Amniotic stem cell (primary cell): ENCODE measurements around the gene TCN2.
"Not testable (repeated sequence)": the region's sequence is repeated elsewhere in the genome, so short reads cannot be mapped to it uniquely, and the experiment has no call there.

Experiments
- DNase-seq: peaks from one replicate; lab custom pipeline; 2025; lab: John Stamatoyannopoulos, UW

TCN2 gene

DNA sequence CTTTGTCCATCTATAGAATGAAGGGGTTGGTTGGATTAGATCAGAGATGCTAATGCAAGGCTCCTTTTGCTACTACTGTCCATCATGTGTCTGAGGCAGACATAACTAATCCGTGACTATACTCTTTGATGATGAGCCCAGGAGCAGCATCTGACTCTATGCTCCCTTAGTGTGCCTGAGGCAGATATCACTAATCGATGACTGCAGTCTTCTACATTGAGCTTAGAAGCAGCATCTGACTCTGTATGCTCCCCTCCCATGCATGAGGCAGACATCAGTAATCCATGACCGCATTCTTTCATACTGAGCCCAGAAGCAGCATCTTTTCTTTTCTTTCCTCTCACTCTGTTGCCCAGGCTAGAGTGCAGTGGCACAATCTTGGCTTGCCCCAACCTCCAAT, 4.2 kb downstream of the TCN2 start:
- no peak for DNase-seq

DNA sequence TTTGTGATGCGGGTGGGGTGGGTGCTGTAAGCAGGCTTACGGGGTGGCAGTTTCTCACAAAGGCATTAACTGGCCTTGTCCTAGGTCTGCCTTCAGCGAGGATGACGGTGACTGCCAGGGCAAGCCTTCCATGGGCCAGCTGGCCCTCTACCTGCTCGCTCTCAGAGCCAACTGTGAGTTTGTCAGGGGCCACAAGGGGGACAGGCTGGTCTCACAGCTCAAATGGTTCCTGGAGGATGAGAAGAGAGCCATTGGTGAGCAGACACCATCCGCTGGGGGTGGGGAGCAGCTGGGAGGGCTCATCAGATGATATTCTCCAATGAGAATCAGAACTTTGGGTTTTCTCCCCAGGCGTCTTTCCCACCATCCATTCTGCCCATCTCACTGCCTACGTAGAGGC, 5.8 kb downstream of the TCN2 start:
- DNase-seq: no peak

DNA sequence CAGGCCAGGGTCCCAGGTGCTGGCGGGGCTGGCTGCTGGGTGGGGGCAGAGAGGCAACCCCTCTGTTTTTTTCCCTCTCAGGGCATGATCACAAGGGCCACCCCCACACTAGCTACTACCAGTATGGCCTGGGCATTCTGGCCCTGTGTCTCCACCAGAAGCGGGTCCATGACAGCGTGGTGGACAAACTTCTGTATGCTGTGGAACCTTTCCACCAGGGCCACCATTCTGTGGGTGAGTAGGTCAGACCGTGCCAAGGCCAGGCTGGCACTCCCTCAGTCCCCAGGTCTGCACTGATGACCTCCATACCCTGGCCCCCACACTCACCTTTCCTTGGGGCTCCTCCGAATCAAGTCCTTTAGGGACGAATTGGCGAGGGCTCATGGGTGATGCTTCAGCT, 7.3 kb downstream of the TCN2 start:
- DNase-seq: no peak

DNA sequence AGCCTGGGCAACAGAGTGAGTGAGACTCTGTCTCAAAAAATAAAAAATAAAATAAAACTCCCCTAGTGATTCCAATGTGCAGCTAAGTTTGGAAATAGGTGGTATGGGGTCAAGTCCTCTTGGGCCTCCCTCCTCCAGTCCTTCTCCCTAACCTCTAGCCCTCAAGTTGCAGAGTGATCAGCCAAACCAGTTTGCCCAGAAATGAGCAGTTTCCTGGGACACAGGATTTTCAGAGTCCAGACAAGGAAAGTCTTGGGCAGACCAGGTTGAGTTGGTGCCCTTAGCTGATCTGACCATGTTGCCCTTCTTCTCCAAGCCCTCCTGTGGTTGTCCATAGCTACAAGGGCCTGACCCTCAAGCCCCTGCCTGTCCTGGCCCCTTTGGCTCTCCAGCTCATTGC, 7.9 kb downstream of the TCN2 start:
- DNase-seq: no peak

DNA sequence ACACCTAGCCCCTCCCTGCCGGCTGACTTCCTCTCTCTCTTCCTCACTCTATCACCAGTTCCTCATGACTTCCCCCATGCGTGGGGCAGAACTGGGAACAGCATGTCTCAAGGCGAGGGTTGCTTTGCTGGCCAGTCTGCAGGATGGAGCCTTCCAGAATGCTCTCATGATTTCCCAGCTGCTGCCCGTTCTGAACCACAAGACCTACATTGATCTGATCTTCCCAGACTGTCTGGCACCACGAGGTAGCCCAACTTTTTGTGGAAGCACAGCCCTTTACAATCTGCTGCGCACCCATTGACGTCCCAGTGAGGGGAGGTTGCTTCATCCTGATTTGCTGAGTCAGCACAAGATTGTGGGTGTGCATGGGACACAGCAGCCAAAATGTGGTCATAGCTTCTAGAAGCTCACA, 8.6 kb downstream of the TCN2 start:
- DNase-seq: no peak

DNA sequence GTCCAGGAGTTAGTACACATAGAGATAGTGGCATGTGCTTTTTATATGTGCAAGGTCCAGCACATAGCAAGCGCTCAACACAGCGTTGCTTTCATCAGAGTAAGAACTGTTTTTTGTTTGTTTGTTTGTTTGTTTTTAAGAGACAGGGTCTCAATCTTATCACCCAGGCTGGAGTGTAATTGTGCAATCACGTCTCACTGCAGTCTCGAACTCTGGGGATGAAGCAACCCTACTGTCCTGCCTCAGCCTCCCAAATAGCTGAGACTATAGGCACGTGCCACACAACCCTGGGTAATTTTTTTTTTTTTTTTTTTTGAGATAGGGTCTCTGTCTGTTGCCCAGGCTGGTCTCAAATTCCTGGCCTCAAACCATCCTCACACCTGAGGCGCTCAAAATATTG, 10.8 kb downstream of the TCN2 start:
- no peak for DNase-seq

DNA sequence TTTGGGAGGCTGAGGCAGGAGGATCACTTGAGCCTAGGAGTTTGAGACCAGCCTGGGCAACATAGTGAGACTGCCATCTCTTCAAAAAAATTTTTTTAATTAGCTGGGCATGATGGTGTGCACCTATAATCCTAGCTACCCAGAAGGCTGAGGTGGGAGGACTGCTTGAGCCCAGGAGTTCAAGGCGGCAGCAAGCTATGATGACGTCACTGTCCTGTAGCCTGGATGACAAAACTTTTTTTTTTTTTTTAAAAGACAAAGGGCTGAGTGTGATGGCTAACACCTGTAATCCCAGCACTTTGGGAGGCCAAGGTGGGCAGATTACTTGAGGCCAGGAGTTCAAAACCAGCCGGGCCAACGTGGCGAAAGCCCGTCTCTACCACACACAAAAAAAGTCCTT, 12.9 kb downstream of the TCN2 start:
- not testable (repeated sequence) for DNase-seq

DNA sequence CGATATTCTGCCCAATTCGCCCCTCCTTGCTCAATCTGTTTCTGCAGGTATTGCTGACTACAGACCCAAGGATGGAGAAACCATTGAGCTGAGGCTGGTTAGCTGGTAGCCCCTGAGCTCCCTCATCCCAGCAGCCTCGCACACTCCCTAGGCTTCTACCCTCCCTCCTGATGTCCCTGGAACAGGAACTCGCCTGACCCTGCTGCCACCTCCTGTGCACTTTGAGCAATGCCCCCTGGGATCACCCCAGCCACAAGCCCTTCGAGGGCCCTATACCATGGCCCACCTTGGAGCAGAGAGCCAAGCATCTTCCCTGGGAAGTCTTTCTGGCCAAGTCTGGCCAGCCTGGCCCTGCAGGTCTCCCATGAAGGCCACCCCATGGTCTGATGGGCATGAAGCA, 19.4 kb downstream of the TCN2 start:
- no peak for DNase-seq

DNA sequence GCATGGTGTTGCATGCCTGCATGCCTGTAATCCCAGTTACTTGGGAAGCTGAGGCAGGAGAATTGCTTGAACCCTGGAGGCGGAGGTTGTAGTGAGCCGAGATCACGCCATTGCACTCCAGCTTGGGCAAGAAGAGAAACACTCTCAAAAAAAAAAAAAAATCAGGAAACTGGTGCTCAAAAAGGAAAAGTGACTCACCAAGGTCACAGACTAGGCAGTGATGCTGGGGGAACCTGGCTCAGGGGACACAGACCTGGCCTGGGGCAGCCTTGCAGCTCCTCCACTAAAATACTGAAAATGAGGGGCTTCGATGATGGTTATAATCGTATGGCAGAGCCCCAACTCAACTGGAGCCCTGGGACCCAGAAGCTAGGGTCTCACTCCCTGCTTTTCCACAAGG, 20.5 kb downstream of the TCN2 start:
- DNase-seq: no peak

DNA sequence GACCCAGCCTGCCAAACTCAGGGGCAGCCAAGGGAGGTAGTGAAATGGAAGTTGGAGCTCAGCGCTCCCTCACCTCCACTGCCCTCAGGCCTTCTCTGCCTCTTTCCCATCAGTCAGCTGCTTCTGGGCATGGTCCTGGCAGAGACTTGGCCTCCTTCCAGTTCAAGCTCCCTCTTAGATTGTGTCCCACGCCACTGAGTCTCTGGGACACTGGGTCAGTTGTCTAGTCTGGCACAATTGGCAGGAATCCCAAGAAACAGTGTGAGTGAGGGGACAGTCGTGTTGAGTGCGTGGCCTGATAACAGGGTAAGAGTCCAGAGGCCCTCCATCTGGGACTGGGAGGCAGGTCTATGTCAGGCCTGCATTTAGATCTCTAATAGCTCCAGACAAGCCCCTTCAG, 21.5 kb downstream of the TCN2 start:
- DNase-seq: no peak

DNA sequence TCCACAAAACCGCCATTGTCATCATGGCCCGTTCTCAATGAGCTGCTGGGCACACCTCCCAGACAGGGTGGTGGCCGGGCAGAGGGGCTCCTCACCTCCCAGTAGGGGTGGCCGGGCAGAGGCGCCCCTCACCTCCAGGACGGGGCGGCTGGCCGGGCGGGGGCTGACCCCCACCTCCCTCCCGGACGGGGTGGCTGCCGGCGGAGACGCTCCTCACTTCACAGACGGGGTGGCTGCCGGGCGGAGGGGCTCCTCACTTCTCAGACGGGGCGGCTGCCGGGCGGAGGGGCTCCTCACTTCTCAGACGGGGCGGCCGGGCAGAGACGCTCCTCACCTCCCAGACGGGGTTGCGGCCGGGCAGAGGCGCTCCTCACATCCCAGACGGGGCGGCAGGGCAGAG, 24.5 kb downstream of the TCN2 start:
- not testable (repeated sequence) for DNase-seq

DNA sequence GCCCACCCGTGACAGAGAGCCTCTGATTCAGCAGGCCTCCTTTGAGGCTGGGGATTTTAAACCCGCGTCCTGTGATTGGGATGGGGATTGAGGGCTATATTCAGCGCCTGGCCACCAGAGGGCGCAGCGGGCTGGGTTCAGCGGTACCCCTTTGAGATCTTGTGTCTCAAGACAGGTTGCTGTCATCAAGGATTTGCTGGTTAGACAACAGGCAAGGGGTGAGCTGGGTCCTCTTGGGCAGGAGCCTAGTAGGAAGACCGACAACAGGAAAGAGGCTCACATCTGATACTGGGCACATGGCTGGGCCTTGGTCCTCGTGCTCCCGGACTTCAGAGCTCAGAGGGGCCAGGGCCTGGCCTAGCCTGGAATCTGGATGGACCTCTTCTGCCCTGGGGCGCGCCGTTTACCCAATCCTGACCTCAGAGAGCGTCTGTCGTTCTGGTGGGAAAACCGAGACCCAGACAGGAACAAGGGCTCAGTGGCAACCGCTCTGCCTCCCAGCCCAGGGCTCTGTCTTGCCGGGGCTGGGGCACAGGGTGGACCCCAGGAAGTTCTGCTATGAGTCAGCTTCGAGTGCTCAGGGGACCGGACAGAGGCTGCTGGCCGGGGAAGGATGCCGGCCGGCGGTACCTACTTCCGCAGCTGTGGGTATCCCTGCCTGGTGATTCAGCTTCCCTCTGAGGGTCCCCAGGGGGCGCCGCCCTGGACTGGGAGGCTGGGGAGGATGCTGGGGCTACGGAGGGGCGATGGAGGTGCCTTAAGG, 27.7 kb downstream of the TCN2 start:
- peak; percentile 72 for DNase-seq

DNA sequence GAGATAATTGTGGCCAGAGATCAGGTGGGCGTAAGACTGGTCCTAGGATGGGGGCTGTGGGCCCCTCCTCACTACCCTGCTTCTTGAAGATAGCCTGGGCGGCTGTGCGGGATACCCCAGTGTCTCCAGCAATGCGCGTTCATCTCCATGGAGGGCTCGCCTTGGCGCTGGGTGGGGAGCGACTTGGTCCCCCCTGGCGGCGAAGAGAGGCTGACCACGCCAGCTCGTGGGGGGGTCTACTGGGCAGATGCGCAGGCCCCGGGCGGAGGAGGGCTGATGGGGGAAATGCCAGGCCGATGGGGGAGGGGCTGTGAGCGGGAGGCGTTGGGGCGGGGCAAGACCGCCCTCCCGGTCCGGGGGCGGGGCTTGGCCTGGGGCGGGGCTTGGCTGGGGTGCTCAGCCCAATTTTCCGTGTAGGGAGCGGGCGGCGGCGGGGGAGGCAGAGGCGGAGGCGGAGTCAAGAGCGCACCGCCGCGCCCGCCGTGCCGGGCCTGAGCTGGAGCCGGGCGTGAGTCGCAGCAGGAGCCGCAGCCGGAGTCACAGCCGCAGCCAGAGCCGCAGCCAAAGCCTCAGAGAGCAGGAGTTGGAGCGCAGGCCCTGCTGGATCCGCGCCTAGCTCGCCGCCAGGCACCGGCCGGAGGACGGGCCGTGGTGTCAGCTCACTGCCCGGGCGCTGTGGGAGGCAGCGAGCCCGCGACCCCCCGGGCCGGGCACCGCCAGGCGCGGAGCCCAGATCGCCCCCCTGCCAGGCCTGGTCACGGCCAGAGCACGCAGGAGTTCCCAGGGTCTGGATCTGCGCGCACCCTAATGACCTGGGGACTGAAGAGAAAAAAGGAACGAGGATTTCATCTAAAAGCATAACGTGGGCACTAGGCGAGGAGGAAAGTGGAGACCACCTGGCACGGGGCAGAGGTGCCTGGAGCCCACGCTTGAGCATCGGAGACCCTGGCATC, 28.6 kb downstream of the TCN2 start, which contains the start of gene SLC35E4:
SLC35E4 (plus strand) TSS at position 509 of the 953 bp plus-strand sequence. CDS start 670 bp downstream, outside the sequence.
- peak; percentile 65 for DNase-seq

DNA sequence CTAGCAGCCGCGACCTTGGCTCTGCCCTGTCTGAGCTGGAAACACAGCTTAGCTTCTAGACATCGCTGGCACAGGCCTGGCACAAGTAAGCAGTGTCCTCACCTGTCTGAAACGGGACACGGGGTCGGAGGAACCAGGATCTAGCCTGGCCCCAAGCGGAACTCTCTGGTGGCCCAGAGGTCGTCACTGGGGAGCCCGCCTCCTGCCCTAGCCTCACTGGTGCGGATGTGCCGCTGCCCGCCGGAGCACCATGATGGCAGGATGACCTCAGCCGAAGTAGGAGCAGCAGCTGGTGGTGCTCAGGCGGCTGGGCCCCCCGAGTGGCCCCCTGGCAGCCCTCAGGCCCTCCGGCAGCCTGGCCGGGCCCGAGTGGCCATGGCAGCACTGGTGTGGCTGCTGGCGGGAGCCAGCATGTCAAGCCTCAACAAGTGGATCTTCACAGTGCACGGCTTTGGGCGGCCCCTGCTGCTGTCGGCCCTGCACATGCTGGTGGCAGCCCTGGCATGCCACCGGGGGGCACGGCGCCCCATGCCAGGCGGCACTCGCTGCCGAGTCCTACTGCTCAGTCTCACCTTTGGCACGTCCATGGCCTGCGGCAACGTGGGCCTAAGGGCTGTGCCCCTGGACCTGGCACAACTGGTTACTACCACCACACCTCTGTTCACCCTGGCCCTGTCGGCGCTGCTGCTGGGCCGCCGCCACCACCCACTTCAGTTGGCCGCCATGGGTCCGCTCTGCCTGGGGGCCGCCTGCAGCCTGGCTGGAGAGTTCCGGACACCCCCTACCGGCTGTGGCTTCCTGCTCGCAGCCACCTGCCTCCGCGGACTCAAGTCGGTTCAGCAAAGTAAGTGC, 29.5 kb downstream of the TCN2 start:
- DNase-seq: no peak

DNA sequence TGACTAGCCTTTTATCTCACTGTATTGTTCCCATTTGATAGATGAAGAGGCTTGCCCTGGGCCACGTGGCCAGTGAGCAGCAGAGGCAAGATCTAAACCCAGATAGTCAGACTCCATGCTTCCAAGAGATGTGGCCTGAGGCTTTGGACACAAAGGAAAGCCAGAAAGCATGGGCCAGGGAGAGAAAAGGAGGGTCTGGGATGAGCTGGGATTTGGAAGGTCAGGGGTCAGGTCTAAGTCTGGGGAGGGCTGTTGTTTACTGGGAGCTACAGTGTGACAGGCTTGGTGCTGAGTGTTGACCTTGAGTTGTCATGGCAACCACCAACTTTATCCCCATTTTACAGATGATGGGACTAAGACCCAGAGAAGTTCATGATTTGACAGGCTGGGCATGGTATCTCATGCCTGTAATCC, 30.7 kb downstream of the TCN2 start:
- no peak for DNase-seq

DNA sequence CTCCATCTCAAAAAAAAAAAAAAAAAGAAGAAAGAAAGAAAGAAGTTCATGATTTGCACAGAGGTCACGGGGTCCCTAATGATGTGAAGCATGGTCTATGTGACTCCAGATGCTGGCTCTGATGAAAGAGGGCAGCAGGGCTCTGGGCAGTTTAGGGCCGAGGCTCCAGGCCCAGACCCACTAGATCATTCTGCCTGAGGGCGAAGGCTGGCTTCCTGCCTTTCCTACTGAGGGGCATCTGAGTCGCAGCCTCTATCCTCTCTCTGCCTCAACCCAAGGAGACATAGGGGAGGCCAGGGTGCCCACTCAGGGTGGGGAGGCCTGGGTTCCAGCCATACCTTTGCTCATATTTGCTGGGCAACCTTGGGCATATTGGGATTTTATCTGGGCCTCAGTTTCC, 33.4 kb downstream of the TCN2 start:
- no peak for DNase-seq

DNA sequence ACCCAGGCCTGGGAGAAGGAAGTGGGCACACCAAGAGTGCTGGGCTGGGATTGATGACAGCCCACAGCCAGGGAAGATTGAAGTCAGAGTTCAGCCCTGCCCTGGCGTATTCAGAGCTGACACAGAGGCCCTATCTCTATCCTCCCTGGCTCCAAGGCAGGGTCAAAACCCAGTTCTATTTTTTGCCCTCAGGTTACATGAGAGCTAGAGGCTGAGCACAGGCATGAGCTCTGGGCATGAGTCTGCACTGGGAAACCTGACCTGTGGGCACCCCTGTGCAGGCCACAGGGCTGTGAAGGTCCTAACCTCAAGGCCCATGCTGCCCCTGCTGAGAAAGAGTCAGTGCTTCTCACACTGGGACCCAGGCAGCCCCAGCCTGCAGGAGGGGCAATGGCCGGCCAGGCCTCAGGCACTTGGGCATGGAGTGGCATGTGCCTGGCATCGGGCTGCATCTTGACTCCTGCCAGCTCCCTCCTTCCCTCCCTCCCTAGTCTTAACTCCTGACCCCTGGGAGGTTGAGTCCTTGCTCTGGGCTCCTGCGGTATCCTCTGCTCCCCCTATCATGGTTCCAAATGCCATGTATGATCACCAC, 34.0 kb downstream of the TCN2 start:
- DNase-seq: no peak

DNA sequence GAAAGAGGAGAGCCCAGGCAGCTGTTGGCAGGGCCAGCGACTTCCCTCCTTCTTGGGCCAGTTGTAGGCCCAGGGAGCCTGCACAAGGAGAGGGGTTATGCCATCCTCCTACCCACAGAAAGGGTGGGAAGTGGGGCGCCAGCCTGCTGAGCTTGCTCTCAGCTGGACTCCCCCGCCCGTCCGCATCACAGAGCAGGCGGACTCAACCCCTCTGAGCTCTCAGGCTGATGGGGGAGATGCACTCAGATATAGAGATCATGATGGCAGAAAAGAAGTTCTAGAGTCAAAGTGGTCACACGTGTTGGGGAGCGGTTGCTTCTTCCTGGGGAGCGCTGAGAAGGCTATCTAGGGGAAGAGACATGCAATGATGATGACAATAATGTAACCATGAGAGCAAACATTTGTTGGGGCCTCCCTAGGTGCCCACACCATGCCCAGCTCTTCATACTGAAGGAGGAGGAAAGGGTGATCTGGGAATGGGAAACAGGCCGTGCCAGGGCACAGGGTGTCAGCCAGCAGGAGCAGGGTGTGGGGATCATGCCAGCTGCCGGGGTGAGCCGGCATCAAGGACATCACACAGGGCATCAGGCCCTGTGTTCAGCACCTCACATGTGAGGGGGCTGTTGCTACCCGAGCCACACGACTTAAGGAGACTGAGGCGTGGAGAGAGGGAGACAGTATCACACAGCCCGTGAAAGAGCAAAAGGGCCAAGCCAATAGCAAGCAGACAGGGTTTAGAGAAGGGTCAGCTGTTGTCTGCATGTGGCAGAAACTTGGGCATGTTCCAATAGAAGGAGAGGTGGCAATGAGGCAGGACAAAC, 36.3 kb downstream of the TCN2 start:
- DNase-seq: no peak

DNA sequence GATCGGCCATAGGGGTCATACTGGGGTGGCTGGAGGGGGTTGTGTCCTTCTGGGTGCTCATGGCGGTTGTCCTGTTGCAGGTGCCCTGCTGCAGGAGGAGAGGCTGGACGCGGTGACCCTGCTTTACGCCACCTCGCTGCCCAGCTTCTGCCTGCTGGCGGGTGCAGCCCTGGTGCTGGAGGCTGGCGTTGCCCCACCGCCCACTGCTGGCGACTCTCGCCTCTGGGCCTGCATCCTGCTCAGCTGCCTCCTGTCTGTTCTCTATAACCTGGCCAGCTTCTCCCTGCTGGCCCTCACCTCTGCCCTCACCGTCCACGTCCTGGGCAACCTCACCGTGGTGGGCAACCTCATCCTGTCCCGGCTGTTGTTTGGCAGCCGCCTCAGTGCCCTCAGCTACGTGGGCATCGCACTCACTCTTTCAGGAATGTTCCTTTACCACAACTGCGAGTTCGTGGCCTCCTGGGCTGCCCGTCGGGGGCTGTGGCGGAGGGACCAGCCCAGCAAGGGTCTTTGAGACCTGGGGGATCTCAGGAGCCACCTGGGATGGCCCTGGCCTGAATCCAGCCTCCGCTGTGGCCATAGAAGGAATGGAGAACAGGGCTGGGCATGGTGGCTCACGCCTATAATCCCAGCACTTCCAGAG, 39.7 kb downstream of the TCN2 start:
- no peak for DNase-seq

DNA sequence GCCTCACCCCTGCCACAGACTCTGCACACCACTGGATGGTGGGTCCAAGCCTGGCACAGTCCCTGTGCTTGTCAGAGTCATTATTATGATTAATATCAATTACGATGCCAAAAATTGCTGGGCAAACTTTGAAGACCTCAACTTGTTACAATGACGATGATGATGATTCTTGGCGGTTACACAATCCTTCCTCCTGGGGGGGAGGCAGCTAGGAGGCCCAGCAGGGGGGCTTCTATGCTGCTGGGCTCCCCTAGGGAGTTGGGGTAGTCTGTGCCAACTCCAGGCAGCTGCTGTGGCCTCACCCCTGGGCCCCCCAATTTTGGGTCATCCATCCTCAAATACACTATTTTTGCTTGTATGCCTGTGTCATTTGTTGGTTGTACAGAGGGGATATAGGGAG, 40.6 kb downstream of the TCN2 start:
- DNase-seq: no peak
